GM18526 (cell line): ENCODE results near the gene DYSF.

ENCODE experiments used
- POLR2A ChIP-seq: IDR thresholded peaks from 3 replicates; pipeline ENCODE4 v1.6.1; 2011; ENCODE audit not compliant: insufficient read length; ENCODE audit errors: extremely low read depth

The DYSF gene

DNA sequence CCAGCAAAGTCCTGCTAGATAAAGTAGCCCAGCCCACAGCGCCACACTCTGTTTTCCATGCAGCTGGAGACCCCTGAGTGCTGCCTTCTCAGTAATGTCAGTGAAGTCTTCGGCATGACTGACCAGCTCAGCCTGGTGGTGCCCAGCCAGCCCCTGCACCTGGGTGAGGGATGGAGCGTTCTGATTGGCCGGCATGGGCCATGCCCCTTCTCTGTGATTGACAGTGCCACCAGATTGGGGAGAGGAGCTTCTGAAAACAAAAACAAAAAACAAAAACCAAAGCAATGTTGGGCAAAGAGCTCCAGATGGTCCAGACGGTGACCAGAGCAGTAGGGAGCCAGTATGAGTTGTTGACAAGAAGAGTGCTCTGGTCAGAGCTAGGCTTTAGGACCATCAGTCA, 122.6 kb downstream of the DYSF start:
- TF ChIP-seq POLR2A: no peak

- no peak for TF ChIP-seq POLR2A
Observed at GRCh38 chr2:71576541-71576940, 123.2 kb downstream of the DYSF start.

DNA sequence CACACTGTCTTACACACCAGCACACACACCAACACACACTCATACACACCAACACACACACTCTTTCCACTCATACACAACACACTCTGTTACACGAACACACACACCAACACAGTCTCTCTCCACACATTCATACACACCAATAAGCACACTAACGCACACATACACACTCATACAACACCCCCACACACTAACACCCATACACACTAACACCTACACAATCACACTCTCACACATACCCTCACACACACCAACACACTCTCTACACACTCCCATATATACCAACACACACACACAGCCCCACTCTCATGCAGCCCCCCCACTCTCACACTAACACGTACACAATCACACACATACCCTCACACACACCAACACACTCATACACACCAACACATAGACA, 123.8 kb downstream of the DYSF start:
- no peak for TF ChIP-seq POLR2A

DNA sequence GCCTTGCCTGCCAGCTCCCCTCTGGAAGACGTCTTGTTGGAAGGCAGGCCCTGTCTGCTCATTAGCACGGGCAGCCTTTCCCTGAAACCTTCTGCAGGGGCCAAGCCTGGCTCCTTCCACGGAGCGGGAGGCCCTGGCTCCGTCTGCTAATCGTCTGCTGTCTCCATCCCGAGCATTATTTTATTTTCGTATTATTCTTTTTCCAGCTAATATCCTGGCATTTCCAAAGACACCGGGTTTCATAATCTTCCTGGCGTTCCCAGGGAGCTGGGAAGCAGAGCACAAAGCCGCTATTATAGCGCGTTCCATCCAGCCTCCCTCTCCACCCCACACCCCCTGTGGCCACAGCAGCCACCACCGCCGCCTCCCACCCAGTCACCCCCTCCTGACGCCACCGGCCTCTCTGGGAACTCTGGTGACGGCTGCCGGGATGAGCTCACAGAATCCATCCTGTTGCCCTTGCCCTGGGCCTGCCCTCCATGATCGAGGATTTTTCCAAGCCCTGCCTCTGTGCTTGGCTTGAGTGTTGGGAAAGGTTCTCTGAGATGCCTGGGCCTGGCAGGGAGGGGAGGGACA, 125.5 kb downstream of the DYSF start:
- TF ChIP-seq POLR2A: no peak

GRCh38 chr2:71581026-71581425, 127.7 kb downstream of the DYSF start:
- TF ChIP-seq POLR2A: no peak

DNA sequence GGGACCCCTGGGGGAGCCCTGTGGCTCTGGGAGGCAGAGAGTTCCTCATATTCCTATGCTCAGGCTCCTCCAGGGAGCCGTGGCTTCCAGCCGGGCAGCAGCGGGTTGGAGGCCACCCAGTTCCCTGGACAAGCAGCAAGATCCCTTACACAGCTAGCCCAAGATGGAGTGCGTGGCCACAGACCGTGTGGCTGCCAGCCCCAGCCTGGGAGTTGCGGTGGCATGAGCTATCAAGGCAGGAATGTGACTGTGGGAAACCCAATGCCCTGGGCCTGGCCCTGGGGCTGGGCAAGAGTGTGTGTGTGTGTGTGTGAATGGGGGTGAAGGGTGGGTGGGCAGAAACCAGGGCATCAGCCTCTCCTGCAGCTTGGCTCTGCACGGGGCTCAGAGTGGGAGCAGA, 130.5 kb downstream of the DYSF start:
- TF ChIP-seq POLR2A: no peak

DNA sequence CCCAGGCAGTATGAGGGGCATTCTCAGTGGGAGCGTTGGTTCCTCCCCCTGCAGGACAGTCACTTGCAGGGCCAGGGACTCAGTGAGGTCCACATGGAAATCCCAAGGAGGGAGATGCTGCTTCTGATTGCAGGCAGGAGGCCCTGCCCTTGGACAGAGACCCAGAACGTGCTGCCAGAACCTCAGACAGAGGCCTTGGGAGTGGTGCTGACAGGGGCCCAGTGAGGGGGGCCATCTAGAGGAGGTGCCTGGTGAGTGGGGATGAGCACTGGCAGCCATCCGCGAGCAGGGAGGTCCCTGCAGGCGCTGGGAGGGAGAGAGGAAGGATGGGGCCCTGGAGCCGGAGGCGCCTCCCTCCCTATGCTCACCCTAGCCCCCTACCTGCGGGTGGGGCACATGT, 133.1 kb downstream of the DYSF start:
- TF ChIP-seq POLR2A: no peak

- TF ChIP-seq POLR2A: no peak
Observed at GRCh38 chr2:71587509-71588073, 134.2 kb downstream of the DYSF start.

DNA sequence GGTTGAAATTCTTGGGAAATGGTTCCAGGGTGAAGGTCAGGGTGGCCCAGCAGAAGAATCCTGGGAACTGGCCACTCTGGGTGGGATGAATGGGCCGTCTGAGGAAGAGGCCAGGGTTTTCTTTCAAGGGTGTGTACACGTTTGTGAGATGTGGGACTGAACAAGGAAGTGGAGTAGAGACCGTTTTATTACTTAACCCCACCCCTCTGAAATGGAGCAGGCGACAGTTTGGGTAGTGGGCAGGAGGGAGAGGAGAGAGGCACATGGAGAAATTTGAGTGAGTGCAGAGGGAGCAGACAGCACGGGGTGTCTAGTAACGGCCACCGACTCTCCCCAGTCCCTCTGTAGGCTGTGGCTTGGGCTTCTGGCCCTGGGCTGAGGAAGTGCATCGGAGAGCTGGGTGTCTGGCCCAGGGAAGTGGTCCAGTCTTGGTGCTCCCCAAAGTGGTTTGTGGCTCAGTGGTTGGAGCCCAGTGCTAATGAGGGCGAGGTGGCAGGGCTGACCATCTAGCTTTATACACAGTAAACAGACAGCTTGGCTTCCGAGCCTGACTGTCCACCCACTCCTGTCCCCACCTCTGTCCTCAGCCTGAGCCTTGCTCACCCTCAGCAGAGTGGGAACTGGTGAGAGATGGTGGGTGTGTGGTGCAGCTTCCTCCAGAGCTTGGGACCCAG, 135.3 kb downstream of the DYSF start:
- TF ChIP-seq POLR2A: no peak

DNA sequence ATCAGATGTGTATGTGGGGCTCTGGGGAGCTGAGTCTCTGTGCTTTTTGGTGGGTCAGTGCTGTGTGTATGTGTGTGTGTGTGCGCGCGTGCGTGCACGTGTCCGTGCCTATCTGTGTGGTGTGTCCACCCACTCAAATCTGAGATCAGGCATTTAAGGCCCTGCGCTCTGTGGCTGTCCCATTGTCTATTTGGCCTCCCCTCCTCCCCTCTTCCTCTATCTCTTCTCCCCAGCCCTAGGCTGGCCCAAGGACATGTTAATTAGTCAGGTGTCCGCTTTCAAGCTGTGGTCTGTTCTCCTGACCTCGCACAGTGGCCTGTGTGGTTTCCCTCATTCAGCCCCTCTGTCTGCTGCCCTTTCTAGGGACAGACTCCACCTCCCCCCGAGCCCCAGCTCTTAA, 136.4 kb downstream of the DYSF start:
- TF ChIP-seq POLR2A: no peak

- TF ChIP-seq POLR2A: no peak
Observed at GRCh38 chr2:71591044-71591443, 137.7 kb downstream of the DYSF start.

- TF ChIP-seq POLR2A: no peak
Observed at GRCh38 chr2:71592181-71592711, 138.9 kb downstream of the DYSF start.

GRCh38 chr2:71595569-71595968, 142.2 kb downstream of the DYSF start:
- no peak for TF ChIP-seq POLR2A

DNA sequence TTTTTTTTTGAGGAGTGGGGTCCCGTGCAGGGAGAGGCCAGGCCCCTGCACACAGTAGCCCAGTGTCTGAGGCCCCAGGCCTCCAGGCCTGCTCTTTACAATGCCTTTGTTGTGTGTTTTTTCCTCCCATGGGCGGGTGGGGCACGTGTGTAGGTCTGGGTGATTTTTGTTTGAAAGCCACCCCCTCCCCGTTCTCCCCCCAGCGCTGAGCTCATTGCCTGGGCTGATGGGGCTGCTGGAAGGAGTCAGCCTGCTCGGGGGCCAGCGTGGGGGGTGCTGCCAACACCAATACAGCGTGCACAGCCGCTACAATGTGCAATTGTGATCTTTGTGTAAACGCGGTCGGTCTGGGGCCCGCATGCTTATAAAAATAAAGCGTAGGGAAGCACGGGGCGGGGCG, 142.7 kb downstream of the DYSF start:
- TF ChIP-seq POLR2A: no peak

- TF ChIP-seq POLR2A: no peak
Observed at GRCh38 chr2:71597756-71598155, 144.4 kb downstream of the DYSF start.

DNA sequence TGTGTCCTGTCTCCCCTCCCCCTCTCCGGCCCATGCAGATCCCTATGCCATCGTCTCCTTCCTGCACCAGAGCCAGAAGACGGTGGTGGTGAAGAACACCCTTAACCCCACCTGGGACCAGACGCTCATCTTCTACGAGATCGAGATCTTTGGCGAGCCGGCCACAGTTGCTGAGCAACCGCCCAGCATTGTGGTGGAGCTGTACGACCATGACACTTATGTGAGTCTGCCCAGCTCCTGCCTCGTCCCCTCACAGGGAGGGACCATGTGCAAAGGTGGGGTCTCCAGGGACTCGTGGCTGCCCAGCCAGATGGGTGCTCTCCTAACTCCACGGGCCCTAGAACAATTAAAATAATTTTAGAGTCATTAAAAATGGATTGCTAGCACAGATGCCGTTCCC, 145.2 kb downstream of the DYSF start:
- TF ChIP-seq POLR2A: no peak

DNA sequence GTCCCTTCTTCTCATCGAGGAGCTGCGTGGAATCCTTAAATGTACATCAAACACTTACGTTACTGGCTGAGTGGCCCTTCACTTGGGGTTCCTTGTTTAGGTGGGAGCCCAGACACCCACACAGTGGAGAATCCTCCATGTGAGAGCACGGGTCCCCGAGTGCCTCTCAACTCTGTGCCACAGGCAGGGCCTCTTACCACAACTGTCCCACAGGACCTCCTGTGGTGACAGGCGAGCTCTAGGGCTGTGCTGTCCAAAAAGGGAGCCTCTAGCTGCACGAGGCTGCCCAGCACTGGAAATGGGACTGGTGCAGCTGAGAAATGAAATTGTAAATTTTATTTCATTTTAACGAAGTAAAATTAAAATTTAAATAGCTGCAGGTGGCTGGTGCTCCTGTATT, 145.7 kb downstream of the DYSF start:
- TF ChIP-seq POLR2A: no peak
